ENCODE results near the gene ZNF536.

ZNF536 gene

GRCh38 chr19:30364866-30365800 is 7.1 kb upstream of the ZNF536 start:
- no peak overlapping the region for H3K4me3 Mint-ChIP-seq
- H3K36me3 Mint-ChIP-seq (ENCODE audit: low read depth), result no peaks in the 10 kb centered on the region
- no peaks in the 10 kb centered on the region for H3K4me1 Mint-ChIP-seq (ENCODE audit: low read depth)
- intact Hi-C loops (cut with micrococcal nuclease), result no loop called here
- no peaks in the 10 kb centered on the region for H3K9me3 Mint-ChIP-seq
- H3K27ac Mint-ChIP-seq, result no peak overlapping the region
- peaks cover 15% of the 10 kb centered on the region for H3K27me3 Mint-ChIP-seq

- intact Hi-C loops (cut with micrococcal nuclease), result no loop called here
- Mint-ChIP-seq H3K27ac (no peak overlapping the region), H3K4me3 (no peak overlapping the region), H3K9me3 (no peaks in the 10 kb centered on the region), H3K27me3 (peaks cover 4% of the 10 kb centered on the region), H3K4me1 (ENCODE audit: low read depth) (no peaks in the 10 kb centered on the region), H3K36me3 (ENCODE audit: low read depth) (no peaks in the 10 kb centered on the region)
Measured at GRCh38 chr19:30366282-30366681, 5.9 kb upstream of the ZNF536 start.

GRCh38 chr19:30367006-30367405 is 5.2 kb upstream of the ZNF536 start:
- no peaks in the 10 kb centered on the region for H3K4me1 Mint-ChIP-seq (ENCODE audit: low read depth)
- intact Hi-C loops (cut with micrococcal nuclease), result no loop called here
- H3K27me3 Mint-ChIP-seq, result peaks cover 2% of the 10 kb centered on the region
- H3K9me3 Mint-ChIP-seq, result no peaks in the 10 kb centered on the region
- no peaks in the 10 kb centered on the region for H3K36me3 Mint-ChIP-seq (ENCODE audit: low read depth)
- no peak overlapping the region for H3K4me3 Mint-ChIP-seq
- H3K27ac Mint-ChIP-seq, result no peak overlapping the region

DNA sequence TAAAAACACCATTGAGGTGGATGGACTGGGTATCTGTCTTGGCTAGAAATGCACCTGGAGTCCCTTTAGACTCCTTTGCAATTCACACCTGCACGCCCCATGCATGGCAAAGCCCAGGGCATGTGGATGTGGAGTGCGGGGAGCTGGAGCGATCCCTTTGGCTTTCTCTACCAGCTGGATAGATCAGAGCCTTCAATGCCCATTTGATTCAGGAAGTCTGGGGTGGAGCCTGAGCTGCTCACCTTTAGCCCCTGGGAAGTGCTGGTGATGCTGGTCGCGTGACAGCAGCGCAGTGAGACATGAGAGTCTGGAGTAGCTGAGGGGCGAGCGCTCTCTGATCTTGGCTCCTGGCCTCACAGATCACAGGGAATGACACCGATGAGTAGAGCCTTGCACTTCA is 4.8 kb upstream of the ZNF536 start:
- no peak overlapping the region for H3K27ac Mint-ChIP-seq
- no peaks in the 10 kb centered on the region for H3K36me3 Mint-ChIP-seq (ENCODE audit: low read depth)
- no peaks in the 10 kb centered on the region for H3K9me3 Mint-ChIP-seq
- intact Hi-C loops (cut with micrococcal nuclease), result no loop called here
- H3K4me1 Mint-ChIP-seq (ENCODE audit: low read depth), result no peaks in the 10 kb centered on the region
- peaks cover 6% of the 10 kb centered on the region for H3K27me3 Mint-ChIP-seq
- H3K4me3 Mint-ChIP-seq, result no peak overlapping the region

- no peak overlapping the region for H3K27ac Mint-ChIP-seq
- no peak overlapping the region for H3K4me3 Mint-ChIP-seq
- no peaks in the 10 kb centered on the region for H3K4me1 Mint-ChIP-seq (ENCODE audit: low read depth)
- H3K27me3 Mint-ChIP-seq, result peaks cover 21% of the 10 kb centered on the region
- no peaks in the 10 kb centered on the region for H3K36me3 Mint-ChIP-seq (ENCODE audit: low read depth)
- no peaks in the 10 kb centered on the region for H3K9me3 Mint-ChIP-seq
- intact Hi-C loops (cut with micrococcal nuclease), result no loop called here
Measured at GRCh38 chr19:30369833-30370232, 2.4 kb upstream of the ZNF536 start.

DNA sequence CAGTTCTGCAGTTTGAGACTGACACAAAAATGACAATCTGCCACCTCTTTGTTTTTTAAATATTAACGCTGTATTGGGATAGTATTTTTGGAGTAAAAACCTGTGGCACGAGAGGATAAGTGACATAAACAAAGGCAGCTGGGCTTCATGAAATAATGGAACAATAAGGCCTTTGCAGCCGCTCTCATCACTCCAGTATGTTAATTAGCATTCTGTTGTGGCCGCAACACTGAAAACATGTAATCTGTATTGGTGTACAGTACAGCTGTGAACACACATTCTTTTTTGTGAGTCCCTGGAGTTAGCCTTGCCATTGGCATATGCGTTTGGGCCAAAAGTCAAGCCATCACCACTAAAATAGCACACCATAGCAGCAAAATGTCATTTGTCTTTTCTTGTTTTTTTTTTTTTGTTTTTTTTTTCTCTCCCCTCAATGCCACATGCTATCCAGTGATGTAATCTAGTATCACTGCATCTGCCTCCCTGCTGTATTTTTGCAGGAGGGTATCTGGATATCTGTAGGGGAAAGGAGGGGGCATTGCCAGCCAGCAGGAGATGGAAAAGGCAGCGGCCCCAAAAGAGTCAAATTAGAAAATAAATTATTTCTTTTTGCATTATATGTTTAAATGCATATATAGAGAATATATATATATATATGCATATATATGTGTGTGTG is 885 bp upstream of the ZNF536 start:
- H3K27ac Mint-ChIP-seq, result no peak overlapping the region
- no peak overlapping the region for H3K4me3 Mint-ChIP-seq
- no peaks in the 10 kb centered on the region for H3K36me3 Mint-ChIP-seq (ENCODE audit: low read depth)
- no peaks in the 10 kb centered on the region for H3K4me1 Mint-ChIP-seq (ENCODE audit: low read depth)
- H3K27me3 Mint-ChIP-seq, result peaks cover 32% of the 10 kb centered on the region
- intact Hi-C loops (cut with micrococcal nuclease), result no loop called here
- no peaks in the 10 kb centered on the region for H3K9me3 Mint-ChIP-seq

DNA sequence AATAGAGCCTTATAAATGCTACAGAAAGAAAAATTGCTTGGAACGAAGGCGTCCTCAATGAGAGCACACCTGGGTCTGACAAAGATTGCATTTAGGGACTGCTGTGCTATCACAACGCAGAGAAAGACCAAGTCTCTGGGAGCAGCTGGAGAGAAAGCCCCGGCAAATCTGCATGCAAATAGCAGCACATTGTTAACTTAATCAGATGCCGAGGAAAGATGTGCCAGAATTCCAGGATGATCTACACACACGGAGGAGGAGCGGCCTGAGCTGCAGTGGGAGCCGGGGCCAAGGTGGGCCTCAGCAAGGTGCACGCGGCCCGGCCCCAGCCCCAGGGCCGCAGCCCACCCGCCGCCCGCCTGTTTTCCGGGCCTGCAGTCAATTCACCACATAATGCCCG is 1.4 kb downstream of the ZNF536 start:
- Mint-ChIP-seq H3K4me1 (ENCODE audit: low read depth) (no peaks in the 10 kb centered on the region), H3K36me3 (ENCODE audit: low read depth) (no peaks in the 10 kb centered on the region), H3K4me3 (no peak overlapping the region), H3K9me3 (no peaks in the 10 kb centered on the region), H3K27me3 (peaks cover 37% of the 10 kb centered on the region), H3K27ac (no peak overlapping the region)
- intact Hi-C loops (cut with micrococcal nuclease), result no loop called here

- H3K4me1 Mint-ChIP-seq (ENCODE audit: low read depth), result no peaks in the 10 kb centered on the region
- H3K27ac Mint-ChIP-seq, result no peak overlapping the region
- H3K9me3 Mint-ChIP-seq, result no peaks in the 10 kb centered on the region
- H3K4me3 Mint-ChIP-seq, result no peak overlapping the region
- H3K27me3 Mint-ChIP-seq, result peaks cover 37% of the 10 kb centered on the region
- intact Hi-C loops (cut with micrococcal nuclease), result no loop called here
- no peaks in the 10 kb centered on the region for H3K36me3 Mint-ChIP-seq (ENCODE audit: low read depth)
Measured at GRCh38 chr19:30374539-30374864, 2.3 kb downstream of the ZNF536 start.

- Mint-ChIP-seq H3K9me3 (no peaks in the 10 kb centered on the region), H3K4me1 (ENCODE audit: low read depth) (no peaks in the 10 kb centered on the region), H3K4me3 (no peak overlapping the region), H3K36me3 (ENCODE audit: low read depth) (no peaks in the 10 kb centered on the region), H3K27ac (no peak overlapping the region), H3K27me3 (peaks cover 37% of the 10 kb centered on the region)
- intact Hi-C loops (cut with micrococcal nuclease), result no loop called here
Measured at GRCh38 chr19:30374865-30375552, 2.8 kb downstream of the ZNF536 start.

GRCh38 chr19:30375553-30376031 is 3.4 kb downstream of the ZNF536 start:
- Mint-ChIP-seq H3K4me1 (ENCODE audit: low read depth) (no peaks in the 10 kb centered on the region), H3K4me3 (no peak overlapping the region), H3K27ac (no peak overlapping the region), H3K36me3 (ENCODE audit: low read depth) (no peaks in the 10 kb centered on the region), H3K27me3 (peaks cover 37% of the 10 kb centered on the region), H3K9me3 (no peaks in the 10 kb centered on the region)
- intact Hi-C loops (cut with micrococcal nuclease), result no loop called here

- Mint-ChIP-seq H3K27ac (no peak overlapping the region), H3K36me3 (ENCODE audit: low read depth) (no peaks in the 10 kb centered on the region), H3K9me3 (no peaks in the 10 kb centered on the region), H3K4me3 (no peak overlapping the region), H3K27me3 (peaks cover 37% of the 10 kb centered on the region), H3K4me1 (ENCODE audit: low read depth) (no peaks in the 10 kb centered on the region)
- intact Hi-C loops (cut with micrococcal nuclease), result no loop called here
Measured at GRCh38 chr19:30376272-30376671, 4.1 kb downstream of the ZNF536 start.

DNA sequence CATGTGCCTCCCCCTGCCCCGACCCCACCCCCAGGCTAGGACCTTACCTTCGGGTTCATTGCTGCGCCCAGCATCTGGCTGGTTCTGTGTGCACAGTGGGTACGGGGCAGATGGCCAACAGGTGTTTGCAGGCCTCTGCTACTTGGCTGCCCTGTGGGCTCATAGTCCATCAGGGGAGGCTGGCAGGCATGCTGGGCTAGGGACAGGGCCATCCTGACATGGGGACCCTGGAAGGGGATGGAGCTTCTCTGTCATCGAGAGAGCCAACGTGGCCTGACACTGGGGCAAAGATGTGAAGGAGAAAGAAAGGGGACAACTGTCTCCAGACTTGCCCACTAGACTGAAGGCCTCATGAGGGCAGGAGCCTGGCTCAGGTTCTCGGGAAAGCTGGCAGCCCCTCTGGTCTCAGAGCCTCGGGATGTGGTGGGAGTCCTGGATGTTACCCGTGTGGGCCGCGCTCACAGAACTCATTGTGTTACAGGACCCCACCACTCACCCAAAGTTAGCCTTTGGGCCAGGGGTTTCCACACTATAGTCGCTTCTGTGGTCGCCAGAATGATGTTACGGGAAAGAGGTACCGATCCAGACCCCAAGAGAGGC is 4.7 kb downstream of the ZNF536 start:
- H3K4me1 Mint-ChIP-seq (ENCODE audit: low read depth), result no peaks in the 10 kb centered on the region
- no peaks in the 10 kb centered on the region for H3K9me3 Mint-ChIP-seq
- peaks cover 37% of the 10 kb centered on the region for H3K27me3 Mint-ChIP-seq
- intact Hi-C loops (cut with micrococcal nuclease), result no loop called here
- no peaks in the 10 kb centered on the region for H3K36me3 Mint-ChIP-seq (ENCODE audit: low read depth)
- no peak overlapping the region for H3K27ac Mint-ChIP-seq
- no peak overlapping the region for H3K4me3 Mint-ChIP-seq

GRCh38 chr19:30378701-30379100 is 6.5 kb downstream of the ZNF536 start:
- intact Hi-C loops (cut with micrococcal nuclease), result no loop called here
- peaks cover 22% of the 10 kb centered on the region for H3K27me3 Mint-ChIP-seq
- no peak overlapping the region for H3K27ac Mint-ChIP-seq

More at GRCh38 chr19:30378701-30379100, 6.5 kb downstream of the ZNF536 start:
- Mint-ChIP-seq H3K9me3 (no peaks in the 10 kb centered on the region), H3K36me3 (ENCODE audit: low read depth) (no peaks in the 10 kb centered on the region), H3K4me3 (no peak overlapping the region), H3K4me1 (ENCODE audit: low read depth) (no peaks in the 10 kb centered on the region)

Measured in dendritic cell treated with granulocyte-macrophage colony-stimulating factor and Interleukin-4, amounts not matched to agents 40 ng/mL and 50 ng/mL, for 4 days (primary cell).